GM12878 (cell line): ENCODE results near the gene TXNRD3. TPM values are rescaled to one million over a fixed set of nuclear protein-coding genes. Genes with fewer than 3 reads are reported as not detected.

Source experiments
- CBX3 ChIP-seq: fragments of 200-600 bp; sonication (generic); IDR thresholded peaks from 2 replicates; pipeline ENCODE4 v1.6.1; 2016; ENCODE audit warnings: low read depth, borderline replicate concordance
- GABPA ChIP-seq: IDR thresholded peaks from 2 replicates; pipeline ENCODE4 v1.6.1; 2014; ENCODE audit warnings: antibody characterized with exemption, low read depth, mild to moderate bottlenecking, inconsistent platforms
- HCFC1 ChIP-seq: fragments of 150-350 bp; IDR thresholded peaks from 2 replicates; pipeline ENCODE4 v1.6.1; 2014; ENCODE audit warnings: low read length
- JUND ChIP-seq: IDR thresholded peaks from 2 replicates; pipeline ENCODE4 v1.6.1; 2012; ENCODE audit warnings: low read depth, mild to moderate bottlenecking, low read length, improper control_type of control experiment, moderate library complexity
- MEF2B ChIP-seq: fragments of 450-650 bp; IDR thresholded peaks from 2 replicates; pipeline ENCODE4 v1.6.1; 2018; ENCODE audit warnings: mild to moderate bottlenecking, moderate library complexity; ENCODE audit not compliant: partially characterized antibody, poor library complexity, severe bottlenecking
- NFIC ChIP-seq: IDR thresholded peaks from 2 replicates; pipeline ENCODE4 v1.6.1; 2012; ENCODE audit warnings: low read depth, mild to moderate bottlenecking, inconsistent platforms, low read length, moderate library complexity
- NRF1 ChIP-seq: conservative IDR thresholded peaks from 2 replicates; pipeline ENCODE4 v1.6.1; 2011; ENCODE audit warnings: mild to moderate bottlenecking, low read depth, low read length, improper control_type of control experiment
- RAD51 ChIP-seq: fragments of 450-650 bp; IDR thresholded peaks from 2 replicates; pipeline ENCODE4 v1.6.1; 2016; ENCODE audit warnings: moderate library complexity, mild to moderate bottlenecking, inconsistent platforms
- TBL1XR1 ChIP-seq: IDR thresholded peaks from 2 replicates; pipeline ENCODE4 v1.6.1; 2012; ENCODE audit warnings: low read depth, low read length, improper control_type of control experiment
- ZBTB33 ChIP-seq: fragments of 450-650 bp; IDR thresholded peaks from 2 replicates; pipeline ENCODE4 v1.6.1; 2017; ENCODE audit warnings: mild to moderate bottlenecking
- polyA plus RNA-seq, 11 experiments: library from polyadenylated mRNA; depleted of rRNA in 4 of 11; unstranded in 6 of 11; stranded (reverse) in 5 of 11; fragments of >200 nt; fragmentation: Nextera tagmentation in 4 of 11; fragmentation: Illumina TruSeq in 1 of 11; extraction: Ambion mirVana in 4 of 11; extraction: Trizol in 1 of 11; gene quantifications; 1 replicate in 1 of 11; 2 replicates in 10 of 11; pipeline versions ENCODE4 v1.2.1 to v1.2.3, GENCODE V29; 2011 to 2016; ENCODE audit warnings: inconsistent platforms in 2 of 11, missing spikeins in 2 of 11, low read depth in 1 of 11
- total RNA-seq, 4 experiments: library from RNA; depleted of rRNA in 3 of 4; stranded (reverse); fragments of >200 nt in 3 of 4; fragmentation: Illumina TruSeq in 1 of 4; extraction: Trizol in 1 of 4; gene quantifications; 2 replicates each; pipeline versions ENCODE4 v1.2.1 to v1.2.3, GENCODE V29; 2013 to 2021
- TF ChIP-seq, protein P1 (sequence below): fragments of 450-650 bp; IDR thresholded peaks from 2 replicates; pipeline ENCODE4 v1.6.1; 2017; ENCODE audit warnings: mild to moderate bottlenecking, moderate library complexity
- TF ChIP-seq, protein P2 (sequence below): fragments of 150-350 bp; IDR thresholded peaks from 2 replicates; pipeline ENCODE4 v1.6.1; 2016; ENCODE audit warnings: low read depth, low read length

Gene TXNRD3
- total and polyA plus RNA-seq, 10 of the 15 experiments (the other 5 are each of a cell fraction or from before 2014, with no cell fraction given), result not detected

DNA sequence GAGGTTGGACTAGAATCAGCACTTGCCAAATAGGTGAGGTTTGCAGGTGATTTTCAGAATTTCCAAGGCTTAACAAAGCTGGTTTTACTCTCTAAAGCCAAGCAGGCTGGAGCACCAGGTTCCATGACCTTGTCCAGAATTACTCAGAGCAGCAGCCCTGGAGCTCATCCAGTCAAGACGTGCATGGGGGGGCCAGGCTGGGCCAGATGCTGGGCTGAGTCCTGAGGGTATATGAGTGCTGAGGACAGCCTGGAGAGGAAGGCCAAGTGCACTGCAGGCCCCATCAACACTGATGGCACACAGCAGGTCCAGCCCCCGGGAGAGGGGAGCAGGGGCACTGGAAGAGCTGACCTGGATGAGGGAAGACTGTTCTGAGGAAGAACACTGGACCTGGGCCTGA is 3.0 kb upstream of the TXNRD3 start (continued):
- TF ChIP-seq, protein P1, sequence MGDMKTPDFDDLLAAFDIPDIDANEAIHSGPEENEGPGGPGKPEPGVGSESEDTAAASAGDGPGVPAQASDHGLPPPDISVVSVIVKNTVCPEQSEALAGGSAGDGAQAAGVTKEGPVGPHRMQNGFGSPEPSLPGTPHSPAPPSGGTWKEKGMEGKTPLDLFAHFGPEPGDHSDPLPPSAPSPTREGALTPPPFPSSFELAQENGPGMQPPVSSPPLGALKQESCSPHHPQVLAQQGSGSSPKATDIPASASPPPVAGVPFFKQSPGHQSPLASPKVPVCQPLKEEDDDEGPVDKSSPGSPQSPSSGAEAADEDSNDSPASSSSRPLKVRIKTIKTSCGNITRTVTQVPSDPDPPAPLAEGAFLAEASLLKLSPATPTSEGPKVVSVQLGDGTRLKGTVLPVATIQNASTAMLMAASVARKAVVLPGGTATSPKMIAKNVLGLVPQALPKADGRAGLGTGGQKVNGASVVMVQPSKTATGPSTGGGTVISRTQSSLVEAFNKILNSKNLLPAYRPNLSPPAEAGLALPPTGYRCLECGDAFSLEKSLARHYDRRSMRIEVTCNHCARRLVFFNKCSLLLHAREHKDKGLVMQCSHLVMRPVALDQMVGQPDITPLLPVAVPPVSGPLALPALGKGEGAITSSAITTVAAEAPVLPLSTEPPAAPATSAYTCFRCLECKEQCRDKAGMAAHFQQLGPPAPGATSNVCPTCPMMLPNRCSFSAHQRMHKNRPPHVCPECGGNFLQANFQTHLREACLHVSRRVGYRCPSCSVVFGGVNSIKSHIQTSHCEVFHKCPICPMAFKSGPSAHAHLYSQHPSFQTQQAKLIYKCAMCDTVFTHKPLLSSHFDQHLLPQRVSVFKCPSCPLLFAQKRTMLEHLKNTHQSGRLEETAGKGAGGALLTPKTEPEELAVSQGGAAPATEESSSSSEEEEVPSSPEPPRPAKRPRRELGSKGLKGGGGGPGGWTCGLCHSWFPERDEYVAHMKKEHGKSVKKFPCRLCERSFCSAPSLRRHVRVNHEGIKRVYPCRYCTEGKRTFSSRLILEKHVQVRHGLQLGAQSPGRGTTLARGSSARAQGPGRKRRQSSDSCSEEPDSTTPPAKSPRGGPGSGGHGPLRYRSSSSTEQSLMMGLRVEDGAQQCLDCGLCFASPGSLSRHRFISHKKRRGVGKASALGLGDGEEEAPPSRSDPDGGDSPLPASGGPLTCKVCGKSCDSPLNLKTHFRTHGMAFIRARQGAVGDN, result no peak
- TF ChIP-seq TBL1XR1 (no peak), NRF1 (no peak), RAD51 (no peak), NFIC (no peak), ZBTB33 (no peak), CBX3 (no peak), HCFC1 (no peak), JUND (no peak), GABPA (no peak), MEF2B (no peak)
- TF ChIP-seq, protein P2, sequence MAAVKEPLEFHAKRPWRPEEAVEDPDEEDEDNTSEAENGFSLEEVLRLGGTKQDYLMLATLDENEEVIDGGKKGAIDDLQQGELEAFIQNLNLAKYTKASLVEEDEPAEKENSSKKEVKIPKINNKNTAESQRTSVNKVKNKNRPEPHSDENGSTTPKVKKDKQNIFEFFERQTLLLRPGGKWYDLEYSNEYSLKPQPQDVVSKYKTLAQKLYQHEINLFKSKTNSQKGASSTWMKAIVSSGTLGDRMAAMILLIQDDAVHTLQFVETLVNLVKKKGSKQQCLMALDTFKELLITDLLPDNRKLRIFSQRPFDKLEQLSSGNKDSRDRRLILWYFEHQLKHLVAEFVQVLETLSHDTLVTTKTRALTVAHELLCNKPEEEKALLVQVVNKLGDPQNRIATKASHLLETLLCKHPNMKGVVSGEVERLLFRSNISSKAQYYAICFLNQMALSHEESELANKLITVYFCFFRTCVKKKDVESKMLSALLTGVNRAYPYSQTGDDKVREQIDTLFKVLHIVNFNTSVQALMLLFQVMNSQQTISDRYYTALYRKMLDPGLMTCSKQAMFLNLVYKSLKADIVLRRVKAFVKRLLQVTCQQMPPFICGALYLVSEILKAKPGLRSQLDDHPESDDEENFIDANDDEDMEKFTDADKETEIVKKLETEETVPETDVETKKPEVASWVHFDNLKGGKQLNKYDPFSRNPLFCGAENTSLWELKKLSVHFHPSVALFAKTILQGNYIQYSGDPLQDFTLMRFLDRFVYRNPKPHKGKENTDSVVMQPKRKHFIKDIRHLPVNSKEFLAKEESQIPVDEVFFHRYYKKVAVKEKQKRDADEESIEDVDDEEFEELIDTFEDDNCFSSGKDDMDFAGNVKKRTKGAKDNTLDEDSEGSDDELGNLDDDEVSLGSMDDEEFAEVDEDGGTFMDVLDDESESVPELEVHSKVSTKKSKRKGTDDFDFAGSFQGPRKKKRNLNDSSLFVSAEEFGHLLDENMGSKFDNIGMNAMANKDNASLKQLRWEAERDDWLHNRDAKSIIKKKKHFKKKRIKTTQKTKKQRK, result no peak
